HG03159 (cell line): Measurements from ENCODE around the gene MELK.

Experiments
- ATAC-seq: cut with Tn5 transposase; IDR thresholded peaks from one replicate; pipeline ENCODE4 v1.9.1; 2021; ENCODE audit warnings: mild to moderate bottlenecking, moderate library complexity; ENCODE audit not compliant: unreplicated experiment

Gene MELK

GRCh38 chr9:36576866-36577265, 4.2 kb downstream of the MELK start:
- ATAC-seq = no peak

GRCh38 chr9:36584620-36585460, 12.1 kb downstream of the MELK start:
- no peak for ATAC-seq

GRCh38 chr9:36590231-36590630, 17.5 kb downstream of the MELK start:
- no peak for ATAC-seq

GRCh38 chr9:36592801-36593583, 20.3 kb downstream of the MELK start:
- no peak for ATAC-seq

- ATAC-seq = no peak
These were observed 21.5 kb downstream of the MELK start for GRCh38 chr9:36594213-36594612.

GRCh38 chr9:36597412-36598178, 24.9 kb downstream of the MELK start:
- ATAC-seq = peak; percentile 61

GRCh38 chr9:36598273-36598672, 25.6 kb downstream of the MELK start:
- ATAC-seq = no peak

GRCh38 chr9:36603006-36603405, 30.3 kb downstream of the MELK start:
- ATAC-seq = no peak

GRCh38 chr9:36609306-36609705, 36.6 kb downstream of the MELK start:
- no peak for ATAC-seq

- ATAC-seq = no peak
These were observed 49.4 kb downstream of the MELK start for GRCh38 chr9:36622121-36622520.

- ATAC-seq = no peak
These were observed 50.6 kb downstream of the MELK start for GRCh38 chr9:36623280-36623679.

GRCh38 chr9:36625006-36625615, 52.4 kb downstream of the MELK start:
- no peak for ATAC-seq

GRCh38 chr9:36632892-36633291, 60.2 kb downstream of the MELK start:
- no peak for ATAC-seq

- no peak for ATAC-seq
These were observed 65.0 kb downstream of the MELK start for GRCh38 chr9:36637491-36638270.

- ATAC-seq = peak; percentile 76
These were observed 68.2 kb downstream of the MELK start for GRCh38 chr9:36640771-36641381.

GRCh38 chr9:36642817-36643216, 70.1 kb downstream of the MELK start:
- no peak for ATAC-seq

GRCh38 chr9:36656842-36657241, 84.1 kb downstream of the MELK start:
- no peak for ATAC-seq

- ATAC-seq = no peak
These were observed 86.8 kb downstream of the MELK start for GRCh38 chr9:36659500-36659899.

GRCh38 chr9:36664806-36665205, 92.1 kb downstream of the MELK start:
- ATAC-seq = no peak

- no peak for ATAC-seq
These were observed 92.7 kb downstream of the MELK start for GRCh38 chr9:36665387-36665786.
